HG02852 (cell line): ENCODE measurements around the gene MCCC2.
"Not testable (repeated sequence)": the region's sequence is repeated elsewhere in the genome, so short reads cannot be mapped to it uniquely, and the experiment has no call there.

Source experiments
- ATAC-seq: cut with Tn5 transposase; IDR thresholded peaks from one replicate; pipeline ENCODE4 v1.9.1; 2021; ENCODE audit warnings: mild to moderate bottlenecking, moderate library complexity; ENCODE audit not compliant: unreplicated experiment

Gene MCCC2

GRCh38 chr5:71586941-71587765, at the start of gene MCCC2:
TSS of gene MCCC2 (plus strand) at chr5:71587340. CDS start at chr5:71587426, 86 bp downstream.
- ATAC-seq: peak; percentile 99

DNA sequence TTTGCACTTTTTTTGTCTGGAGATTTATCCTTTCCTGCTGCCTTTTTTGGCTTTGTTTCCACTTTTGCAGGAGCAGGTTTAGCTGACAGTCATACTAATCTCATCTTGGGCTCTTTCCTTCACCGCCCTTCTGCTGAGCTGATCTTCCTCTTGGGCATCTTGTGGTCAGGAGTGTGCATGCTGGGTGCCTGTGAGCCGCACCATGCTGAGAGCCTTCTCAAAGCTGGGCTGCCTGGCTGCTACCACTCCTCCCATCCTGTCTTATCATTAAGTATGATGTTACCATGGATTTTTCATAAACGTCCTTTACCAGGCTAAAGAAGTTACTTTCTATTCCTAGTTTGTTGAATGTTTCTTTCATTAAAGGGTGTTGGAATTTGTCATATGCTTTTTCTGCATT, 49.5 kb upstream of the MCCC2 start:
- no peak for ATAC-seq

GRCh38 chr5:71550885-71551284, 36.3 kb upstream of the MCCC2 start:
- ATAC-seq: not testable (repeated sequence)

GRCh38 chr5:71551582-71551981, 35.6 kb upstream of the MCCC2 start:
- not testable (repeated sequence) for ATAC-seq

GRCh38 chr5:71552026-71552749, 35.0 kb upstream of the MCCC2 start:
- not testable (repeated sequence) for ATAC-seq

DNA sequence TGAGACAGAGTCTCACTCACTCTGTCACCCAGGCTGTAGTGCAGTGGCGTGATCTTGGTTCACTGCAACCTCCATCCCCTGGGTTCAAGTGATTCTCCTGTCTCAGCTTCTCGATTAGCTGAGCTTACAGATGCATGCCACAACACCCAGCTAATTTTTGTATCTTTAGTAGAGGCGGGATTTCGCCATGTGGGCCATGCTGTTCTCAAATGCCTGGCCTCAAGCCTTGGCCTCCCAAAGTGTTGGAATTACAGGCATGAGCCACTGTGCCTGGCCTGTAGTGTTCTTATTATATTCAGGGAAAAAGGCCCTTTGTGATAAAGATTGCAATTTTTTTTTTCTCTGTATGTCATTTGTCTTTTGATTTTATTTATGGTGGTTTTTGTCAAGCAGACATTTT, 24.0 kb upstream of the MCCC2 start:
- no peak for ATAC-seq

DNA sequence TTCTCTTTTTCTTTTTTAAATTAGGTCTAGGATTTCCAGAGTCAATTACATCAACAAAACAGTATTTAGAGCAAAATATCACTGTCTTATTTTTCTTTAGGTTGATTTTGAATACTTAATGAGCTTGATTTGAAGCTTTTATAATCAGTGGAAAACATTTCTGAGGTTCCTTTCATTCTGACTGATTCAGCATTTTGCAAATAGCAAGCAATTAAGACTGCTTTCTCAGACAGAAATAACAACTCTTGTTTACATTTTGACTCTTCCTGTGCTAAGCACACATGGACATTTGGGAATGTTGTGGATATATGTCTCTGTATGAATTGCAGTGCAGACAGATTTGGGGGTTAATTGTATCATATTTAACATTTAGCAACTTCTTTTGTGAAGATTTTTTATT, 22.2 kb upstream of the MCCC2 start:
- ATAC-seq: no peak

DNA sequence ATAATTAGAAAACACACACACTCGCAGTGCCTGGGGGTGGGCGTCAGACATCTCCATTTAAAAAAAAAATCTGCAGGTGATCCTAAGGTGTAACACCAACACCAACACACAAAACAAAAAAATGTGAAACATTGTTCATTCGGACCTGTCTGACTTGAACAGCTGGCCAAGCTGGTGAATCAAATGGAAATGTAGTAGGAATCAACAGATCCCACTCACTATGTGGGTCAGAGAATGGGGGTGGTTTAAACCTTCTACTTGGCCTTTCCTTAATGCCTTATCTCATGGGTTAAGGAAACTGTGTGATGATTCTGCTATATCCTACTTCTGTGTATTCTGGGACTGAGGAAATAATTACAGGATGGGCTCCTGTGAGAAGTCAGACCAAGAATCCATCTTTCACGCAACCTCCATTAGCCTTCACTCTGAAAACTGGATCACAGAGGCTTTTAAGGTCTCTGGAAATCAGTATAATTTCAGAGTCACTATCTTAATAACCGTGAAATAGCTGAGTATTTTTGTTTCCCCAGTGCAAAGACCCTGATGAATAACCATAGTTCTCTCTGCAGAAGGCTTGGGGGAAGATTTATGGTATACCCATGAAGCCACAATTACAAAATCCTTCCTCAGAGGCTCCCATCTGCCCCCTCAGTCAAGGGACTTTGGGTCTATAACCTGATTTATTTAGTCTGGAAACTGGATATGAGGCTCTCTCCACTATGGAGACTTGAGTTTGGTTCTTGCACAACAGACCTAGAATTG, 17.2 kb upstream of the MCCC2 start:
- no peak for ATAC-seq

DNA sequence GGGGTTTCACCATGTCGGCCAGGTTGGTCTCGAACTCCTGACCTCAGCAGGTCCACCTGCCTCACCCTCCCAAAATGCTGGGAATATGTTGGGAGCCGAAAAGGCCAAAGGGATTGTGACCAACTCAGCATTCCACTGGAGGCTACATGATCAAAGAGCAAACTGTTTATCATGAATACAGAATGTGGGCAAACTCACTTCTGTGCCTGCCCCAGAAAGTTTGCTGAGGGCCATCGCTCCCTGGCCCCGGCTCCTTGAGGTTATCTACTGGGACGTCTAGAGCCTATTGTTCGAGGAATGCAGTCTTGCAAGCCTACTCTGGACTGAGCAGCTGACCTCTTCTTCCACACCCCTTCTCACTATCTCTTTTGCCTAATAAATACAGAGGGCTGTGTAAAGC, 15.3 kb upstream of the MCCC2 start:
- not testable (repeated sequence) for ATAC-seq

DNA sequence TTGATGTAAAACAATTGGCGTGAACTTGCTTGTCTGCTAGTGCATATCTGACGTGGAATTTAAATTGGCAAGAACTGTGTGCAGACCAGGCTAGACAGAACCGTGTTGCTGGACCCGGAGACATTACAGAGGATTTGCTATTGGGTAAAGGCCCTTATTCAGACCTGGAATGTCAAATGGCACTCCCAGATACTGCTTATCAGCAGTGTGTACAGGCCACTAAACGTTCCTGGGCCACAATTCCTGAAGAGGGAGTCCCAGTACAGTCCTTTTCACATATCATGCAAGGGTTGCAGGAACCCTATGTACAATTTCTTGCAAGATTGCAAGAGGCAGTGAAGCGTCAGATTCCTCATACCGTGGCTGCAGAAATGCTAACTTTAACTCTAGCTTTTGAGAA, 13.5 kb upstream of the MCCC2 start:
- ATAC-seq: no peak

DNA sequence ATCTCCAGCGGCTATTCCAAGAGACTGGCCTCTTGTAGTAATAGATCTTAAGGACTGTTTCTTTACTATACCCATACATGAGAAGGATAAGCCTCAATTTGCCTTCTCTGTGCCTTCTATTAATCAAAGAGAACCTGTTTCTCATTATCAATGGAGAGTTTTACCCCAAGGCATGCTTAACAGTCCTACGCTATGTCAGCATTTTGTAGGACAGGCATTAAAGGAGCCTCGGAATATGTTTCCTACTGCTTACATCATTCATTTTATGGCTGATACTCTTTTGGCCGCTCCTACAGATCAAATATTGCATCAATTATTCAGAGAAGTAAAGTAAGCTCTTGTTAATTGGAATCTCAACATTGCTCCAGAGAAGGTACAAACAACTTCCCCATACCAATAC, 11.6 kb upstream of the MCCC2 start:
- not testable (repeated sequence) for ATAC-seq

GRCh38 chr5:71576241-71576640, 10.9 kb upstream of the MCCC2 start:
- ATAC-seq: no peak

- not testable (repeated sequence) for ATAC-seq
Observed at GRCh38 chr5:71577839-71578238, 9.3 kb upstream of the MCCC2 start.

DNA sequence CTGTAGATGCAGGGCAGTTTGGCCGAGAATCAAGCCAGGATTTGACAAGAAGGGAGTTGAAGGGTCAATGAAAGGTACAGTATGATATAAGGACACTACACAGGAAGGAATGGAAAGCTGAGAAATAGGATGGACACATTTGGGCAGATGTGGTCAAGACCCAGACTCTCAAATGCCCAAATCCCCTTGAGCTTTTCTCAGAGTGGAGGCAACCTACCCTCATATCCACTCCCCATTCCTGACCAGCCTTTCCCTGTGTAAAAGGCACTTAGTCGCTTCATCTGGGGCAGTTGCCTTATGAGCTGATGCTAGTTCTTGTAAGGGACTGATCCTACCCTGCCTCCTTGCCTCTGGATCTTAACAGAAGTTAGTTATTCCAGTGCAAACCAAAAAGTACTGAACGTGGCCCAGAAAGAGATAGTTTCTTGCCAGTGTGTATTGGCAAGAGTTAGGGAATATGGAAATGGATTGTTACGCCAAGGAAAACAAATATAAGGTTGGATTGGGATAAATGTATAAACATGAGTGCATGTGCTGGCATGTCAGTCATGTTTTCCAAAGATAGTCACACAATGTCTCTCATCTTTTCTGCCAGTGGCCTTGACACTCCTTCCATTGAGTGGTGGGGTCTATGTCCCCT, 4.1 kb upstream of the MCCC2 start:
- ATAC-seq: no peak

GRCh38 chr5:71586052-71586940, 844 bp upstream of the MCCC2 start:
- peak; percentile 0 for ATAC-seq

- ATAC-seq: peak; percentile 7
Observed at GRCh38 chr5:71587766-71588532, 809 bp downstream of the MCCC2 start.

GRCh38 chr5:71588533-71588885, 1.4 kb downstream of the MCCC2 start:
- ATAC-seq: no peak

DNA sequence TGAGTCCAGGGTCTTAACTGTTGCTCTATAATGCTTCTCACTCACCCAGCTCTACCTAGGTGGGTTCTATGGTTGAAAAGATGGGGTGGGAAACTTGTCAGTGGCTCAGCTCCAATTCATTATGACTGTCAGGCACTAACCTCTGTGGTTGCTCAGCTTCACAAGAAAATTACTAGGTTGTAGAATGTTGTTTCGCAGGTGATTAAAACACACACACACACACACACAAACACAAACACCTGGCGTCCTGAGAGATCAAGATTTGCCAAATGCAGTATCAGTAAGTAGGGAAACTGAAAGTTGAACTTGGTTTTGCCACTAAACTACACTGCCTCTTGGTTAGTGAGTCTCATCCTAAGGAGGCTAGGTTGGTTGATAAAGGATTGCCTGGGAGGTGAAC, 2.8 kb downstream of the MCCC2 start:
- no peak for ATAC-seq

DNA sequence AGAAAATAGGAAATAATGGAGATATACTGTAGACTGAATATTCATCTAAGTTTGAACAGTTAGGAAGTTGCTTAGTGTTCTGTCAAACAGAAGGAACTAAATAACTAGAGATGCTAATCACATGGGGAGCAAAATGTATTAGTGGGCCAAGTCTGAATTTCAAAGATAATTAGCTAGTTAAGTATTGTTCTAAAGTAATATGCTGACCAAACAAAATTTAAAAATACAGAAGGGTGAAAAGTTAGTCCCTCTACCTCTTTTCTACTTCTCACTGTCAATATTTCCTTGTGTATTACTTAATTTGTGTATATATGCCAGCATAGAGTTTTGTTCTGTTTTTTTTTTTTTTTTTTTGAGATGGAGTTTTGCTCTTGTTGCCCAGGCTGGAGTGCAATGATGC, 4.0 kb downstream of the MCCC2 start:
- no peak for ATAC-seq
